ENCODE data around the gene SLC43A2. TPM values are rescaled to one million over a fixed set of nuclear protein-coding genes. Genes with fewer than 3 reads are reported as not detected.

Gene SLC43A2
- total RNA-seq, 1 donor from 2014 or later: 21.9 TPM

DNA sequence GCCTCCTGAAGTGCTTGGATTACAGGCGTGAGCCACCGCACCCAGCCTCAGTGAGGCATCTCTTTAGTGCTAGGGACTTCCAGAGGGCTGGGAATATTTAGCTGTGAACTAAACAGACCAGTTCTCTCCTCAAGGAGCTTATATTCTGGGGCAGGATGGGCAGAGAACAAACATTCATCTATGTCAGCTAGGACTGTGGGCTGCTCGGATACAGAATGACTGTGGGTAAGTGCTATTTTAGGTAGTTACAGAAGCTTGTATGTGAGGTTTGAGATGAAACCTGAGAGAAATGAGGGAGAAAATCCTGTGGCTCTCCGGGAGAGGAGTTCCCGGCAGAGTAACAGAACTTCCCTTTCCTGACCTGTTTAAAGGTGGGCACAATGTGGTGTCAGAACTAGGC lies 106.0 kb downstream of the SLC43A2 start:
- Mint-ChIP-seq H3K27me3 (no peaks in the 10 kb centered on the region), H3K4me1 (ENCODE audit: low read depth) (no peaks in the 10 kb centered on the region), H3K9me3 (ENCODE audit: low read depth) (no peaks in the 10 kb centered on the region), H3K27ac (no peak overlapping the region), H3K36me3 (ENCODE audit: insufficient read depth) (peaks cover 1% of the 10 kb centered on the region), H3K4me3 (ENCODE audit: low read depth) (no peak overlapping the region)
- TF ChIP-seq, protein P1, sequence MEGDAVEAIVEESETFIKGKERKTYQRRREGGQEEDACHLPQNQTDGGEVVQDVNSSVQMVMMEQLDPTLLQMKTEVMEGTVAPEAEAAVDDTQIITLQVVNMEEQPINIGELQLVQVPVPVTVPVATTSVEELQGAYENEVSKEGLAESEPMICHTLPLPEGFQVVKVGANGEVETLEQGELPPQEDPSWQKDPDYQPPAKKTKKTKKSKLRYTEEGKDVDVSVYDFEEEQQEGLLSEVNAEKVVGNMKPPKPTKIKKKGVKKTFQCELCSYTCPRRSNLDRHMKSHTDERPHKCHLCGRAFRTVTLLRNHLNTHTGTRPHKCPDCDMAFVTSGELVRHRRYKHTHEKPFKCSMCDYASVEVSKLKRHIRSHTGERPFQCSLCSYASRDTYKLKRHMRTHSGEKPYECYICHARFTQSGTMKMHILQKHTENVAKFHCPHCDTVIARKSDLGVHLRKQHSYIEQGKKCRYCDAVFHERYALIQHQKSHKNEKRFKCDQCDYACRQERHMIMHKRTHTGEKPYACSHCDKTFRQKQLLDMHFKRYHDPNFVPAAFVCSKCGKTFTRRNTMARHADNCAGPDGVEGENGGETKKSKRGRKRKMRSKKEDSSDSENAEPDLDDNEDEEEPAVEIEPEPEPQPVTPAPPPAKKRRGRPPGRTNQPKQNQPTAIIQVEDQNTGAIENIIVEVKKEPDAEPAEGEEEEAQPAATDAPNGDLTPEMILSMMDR (IDR thresholded peaks at IDR 0.05; ENCODE audit: unreplicated experiment): no peak
- DNase-seq (ENCODE audit: low spot score, unreplicated experiment): no peak

DNA sequence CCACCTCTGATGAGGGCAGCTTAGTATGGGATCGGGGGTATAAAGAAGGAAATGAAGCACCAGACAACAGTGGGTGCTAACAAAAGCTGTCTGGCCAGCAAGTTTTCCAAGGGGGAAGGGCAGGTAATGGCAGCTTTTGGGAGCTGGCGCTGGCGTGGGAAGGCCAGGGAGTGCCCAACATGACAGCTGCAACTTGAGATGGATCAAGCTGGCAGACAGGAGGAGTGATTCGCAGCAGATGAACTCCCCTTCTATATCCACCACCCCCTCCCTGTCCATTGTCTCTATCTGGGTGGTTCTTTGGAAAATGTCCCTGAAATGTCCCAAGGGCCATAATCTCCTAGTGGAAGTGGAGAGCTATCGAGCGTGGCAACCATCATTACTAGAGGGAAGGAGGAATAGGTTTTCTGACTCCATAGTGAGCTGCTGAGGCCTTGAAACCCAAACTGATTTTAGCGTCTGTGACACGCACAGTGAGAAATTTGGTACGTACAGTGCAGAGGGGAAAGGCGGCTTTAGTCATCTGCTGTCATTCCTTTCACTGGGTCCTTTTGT lies 107.5 kb downstream of the SLC43A2 start:
- Mint-ChIP-seq H3K36me3 (ENCODE audit: insufficient read depth) (peaks cover 1% of the 10 kb centered on the region), H3K4me3 (ENCODE audit: low read depth) (no peak overlapping the region), H3K9me3 (ENCODE audit: low read depth) (no peaks in the 10 kb centered on the region), H3K27ac (peak overlapping the region; percentile 54), H3K4me1 (ENCODE audit: low read depth) (no peaks in the 10 kb centered on the region), H3K27me3 (no peaks in the 10 kb centered on the region)
- DNase-seq (ENCODE audit: low spot score, unreplicated experiment): no peak
- TF ChIP-seq, protein P1 (IDR thresholded peaks at IDR 0.05; ENCODE audit: unreplicated experiment): no peak

DNA sequence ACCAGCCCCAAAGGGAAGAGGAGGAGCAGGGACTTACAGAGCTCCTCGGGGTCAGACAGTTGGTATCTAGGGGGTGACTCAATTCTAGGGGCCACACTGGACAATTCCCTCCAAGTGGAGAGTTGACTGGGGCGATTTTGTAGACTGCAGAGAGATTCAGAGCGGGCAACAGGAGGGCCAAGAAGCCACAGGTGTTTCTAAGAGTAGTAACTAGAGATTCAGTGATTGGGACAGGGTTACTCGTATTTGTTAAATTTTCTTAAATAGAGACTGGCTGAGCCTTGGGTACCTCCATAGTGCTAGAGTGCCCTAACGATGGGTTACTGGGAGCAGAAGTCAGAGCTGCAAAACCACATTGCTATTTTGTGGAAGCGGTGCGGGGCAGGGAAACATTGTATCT lies 109.0 kb downstream of the SLC43A2 start:
- H3K27ac Mint-ChIP-seq: no peak overlapping the region
- peaks cover 1% of the 10 kb centered on the region for H3K36me3 Mint-ChIP-seq (ENCODE audit: insufficient read depth)
- DNase-seq (ENCODE audit: low spot score, unreplicated experiment): no peak
- TF ChIP-seq, protein P1 (IDR thresholded peaks at IDR 0.05; ENCODE audit: unreplicated experiment): no peak
- H3K4me1 Mint-ChIP-seq (ENCODE audit: low read depth): peaks cover 8% of the 10 kb centered on the region
- no peaks in the 10 kb centered on the region for H3K27me3 Mint-ChIP-seq
- H3K9me3 Mint-ChIP-seq (ENCODE audit: low read depth): no peaks in the 10 kb centered on the region
- H3K4me3 Mint-ChIP-seq (ENCODE audit: low read depth): no peak overlapping the region

Other genes with a start within 250 kb of the SLC43A2 start
- 951 and 984 TPM in 2 replicates for gene YWHAE, start 228.6 kb downstream of the SLC43A2 start, total RNA-seq
- gene CRK, start 172.6 kb downstream of the SLC43A2 start, total RNA-seq: 41.6 and 44.8 TPM in 2 replicates
- 64.4 and 84.0 TPM in 2 replicates for gene MYO1C, start 136.1 kb downstream of the SLC43A2 start, total RNA-seq
- gene INPP5K, start 112.2 kb downstream of the SLC43A2 start, total RNA-seq: 27.1 and 29.8 TPM in 2 replicates
- 63.5 and 75.0 TPM in 2 replicates for gene PITPNA, start 66.0 kb downstream of the SLC43A2 start, total RNA-seq
- 0.43 and 0.69 TPM in 2 replicates for gene SCARF1, start 16.9 kb upstream of the SLC43A2 start, total RNA-seq
- gene RILP, start 21.0 kb upstream of the SLC43A2 start, total RNA-seq: 1.2 and 1.5 TPM in 2 replicates
- gene PRPF8, start 56.0 kb upstream of the SLC43A2 start, total RNA-seq: 367 and 378 TPM in 2 replicates
- gene TLCD2, start 81.5 kb upstream of the SLC43A2 start, total RNA-seq: 2.7 and 2.9 TPM in 2 replicates
- gene WDR81, start 95.9 kb upstream of the SLC43A2 start, total RNA-seq: 22.1 and 22.4 TPM in 2 replicates
- gene SERPINF2, start 114.0 kb upstream of the SLC43A2 start, total RNA-seq: 68.6 and 74.5 TPM in 2 replicates
- gene SERPINF1, start 133.2 kb upstream of the SLC43A2 start, total RNA-seq: 163 and 169 TPM in 2 replicates
- gene SMYD4, start 201.1 kb upstream of the SLC43A2 start, total RNA-seq: 26.6 and 33.5 TPM in 2 replicates
- 111 and 119 TPM in 2 replicates for gene RPA1, start 201.2 kb upstream of the SLC43A2 start, total RNA-seq

Measured in progenitor cell of endocrine pancreas (in vitro differentiated cells).